GM19468 (cell line): ENCODE results near the gene SIGLEC9.

Experiments
- ATAC-seq: cut with Tn5 transposase; IDR thresholded peaks from one replicate; pipeline ENCODE4 v1.9.1; 2021; ENCODE audit warnings: mild to moderate bottlenecking, moderate library complexity, moderate number of reproducible peaks; ENCODE audit not compliant: unreplicated experiment; ENCODE audit errors: extremely low read depth

Gene SIGLEC9

DNA sequence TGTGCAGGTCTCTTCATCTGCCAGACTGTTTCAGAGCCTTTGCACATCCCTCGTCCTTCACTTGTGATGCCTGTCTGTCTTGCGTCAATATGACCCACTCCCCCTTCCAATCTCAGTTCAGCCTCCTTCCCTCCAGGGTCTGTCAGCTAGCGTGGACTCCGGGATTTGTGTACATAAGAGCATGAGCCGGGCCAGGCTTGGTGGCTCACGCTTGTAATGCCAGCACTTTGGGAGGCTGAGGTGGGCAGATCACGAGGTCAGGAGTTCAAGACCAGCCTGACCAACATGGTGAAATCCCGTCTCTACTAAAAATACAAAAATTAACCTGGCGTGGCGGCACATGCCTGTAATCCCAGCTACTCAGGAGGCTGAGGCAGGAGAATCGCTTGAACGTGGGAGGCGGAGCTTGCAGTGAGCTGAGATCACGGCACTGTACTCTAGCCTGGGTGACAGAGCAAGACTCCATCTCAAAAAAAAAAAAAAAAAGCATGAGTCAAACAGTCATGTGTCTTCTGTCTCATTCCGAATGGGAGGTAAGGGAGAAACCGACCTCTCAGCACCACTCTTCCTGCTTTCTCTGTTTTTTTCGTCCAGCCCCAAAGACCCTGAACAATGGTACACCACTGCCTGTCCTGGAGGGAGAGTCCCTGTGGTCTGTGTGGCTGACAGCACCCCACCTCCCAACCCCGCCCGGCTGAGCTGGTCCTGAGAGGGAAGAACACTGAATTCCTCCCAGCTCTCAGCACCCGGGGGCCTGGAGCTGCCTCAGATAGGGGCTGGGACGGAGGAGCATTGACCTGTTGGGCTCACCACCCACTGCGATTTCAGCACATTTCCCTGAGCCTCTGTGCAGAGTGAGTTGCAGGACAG, 2.4 kb upstream of the SIGLEC9 start:
- no peak for ATAC-seq

DNA sequence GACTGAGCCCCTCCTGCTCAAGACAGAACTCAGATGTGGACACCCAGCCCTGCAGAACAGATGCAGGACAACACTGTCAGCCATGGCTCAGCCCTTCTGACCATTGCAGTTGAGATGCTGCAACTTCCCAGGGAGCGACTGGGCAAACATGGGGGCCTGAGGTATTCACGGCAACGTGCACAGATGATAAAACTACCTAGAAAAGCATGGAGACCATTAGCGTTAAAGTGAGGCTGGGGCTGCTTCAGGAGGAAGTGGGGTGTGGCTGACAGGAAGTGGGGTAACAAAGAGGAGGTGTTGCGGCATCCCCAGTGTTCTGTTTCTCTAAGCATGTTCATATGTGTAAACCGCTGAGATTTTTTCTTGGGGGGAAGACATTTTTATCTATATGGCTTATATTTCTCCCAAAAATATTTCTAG, 1.3 kb upstream of the SIGLEC9 start:
- no peak for ATAC-seq

DNA sequence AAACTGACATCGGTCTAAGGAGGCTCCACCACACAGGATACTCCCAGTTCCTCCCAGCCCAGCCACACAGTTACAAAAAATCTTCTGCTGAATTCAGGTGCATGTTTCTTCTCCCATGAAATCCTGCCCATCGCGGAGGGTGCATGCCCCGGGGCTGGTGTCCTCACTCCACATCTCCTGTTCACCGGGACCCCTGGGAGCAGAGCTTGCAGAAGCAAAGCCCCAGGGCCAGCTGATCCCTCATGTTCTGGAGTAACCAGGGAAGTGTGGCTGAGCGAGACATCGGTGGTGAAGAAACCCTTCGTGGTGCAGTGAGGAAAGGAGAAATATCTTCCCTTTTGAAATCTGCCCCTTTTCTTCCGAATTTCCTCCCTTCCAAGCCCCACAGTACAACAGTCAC, 904 bp upstream of the SIGLEC9 start:
- no peak for ATAC-seq

DNA sequence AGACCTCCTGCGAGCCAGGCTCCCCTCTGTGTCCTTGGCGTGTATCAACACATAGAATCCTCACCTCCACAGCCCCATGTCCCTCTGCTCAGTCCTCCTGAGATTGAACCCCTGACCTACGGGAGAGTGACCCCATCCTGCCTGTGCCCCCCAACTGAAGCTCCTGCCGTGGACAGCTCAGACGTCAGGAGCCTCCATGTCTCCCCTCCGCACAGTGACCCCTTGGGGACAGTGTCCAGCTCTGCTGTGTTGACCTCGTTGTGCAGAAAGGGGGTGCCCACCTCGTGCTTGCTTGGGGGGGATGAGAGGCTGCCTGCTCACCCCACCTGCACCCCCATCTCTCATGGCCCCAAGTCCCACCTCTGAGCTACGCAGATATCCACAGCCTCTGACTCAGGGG, 490 bp upstream of the SIGLEC9 start:
- no peak for ATAC-seq

DNA sequence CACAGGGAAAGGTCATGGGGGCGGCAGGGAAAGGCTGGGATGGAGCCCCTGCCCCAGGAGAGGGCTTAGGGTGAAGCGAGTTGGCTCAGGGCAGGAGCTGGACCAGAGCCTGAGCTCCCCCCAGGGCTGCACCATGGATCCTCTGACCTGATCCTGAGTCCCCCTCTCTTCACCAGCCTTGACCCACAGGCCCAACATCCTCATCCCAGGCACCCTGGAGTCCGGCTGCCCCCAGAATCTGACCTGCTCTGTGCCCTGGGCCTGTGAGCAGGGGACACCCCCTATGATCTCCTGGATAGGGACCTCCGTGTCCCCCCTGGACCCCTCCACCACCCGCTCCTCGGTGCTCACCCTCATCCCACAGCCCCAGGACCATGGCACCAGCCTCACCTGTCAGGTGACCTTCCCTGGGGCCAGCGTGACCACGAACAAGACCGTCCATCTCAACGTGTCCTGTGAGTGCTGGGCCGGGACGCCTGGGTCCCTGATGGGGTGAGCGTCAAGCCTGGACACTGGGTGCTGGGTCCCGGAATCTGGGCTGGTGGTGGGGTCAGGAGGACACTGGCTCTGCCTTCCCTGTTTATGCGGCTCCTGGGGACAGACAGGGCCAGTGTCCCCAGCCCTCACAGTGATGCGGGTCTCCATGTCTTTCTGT, 842 bp downstream of the SIGLEC9 start:
- ATAC-seq = no peak

DNA sequence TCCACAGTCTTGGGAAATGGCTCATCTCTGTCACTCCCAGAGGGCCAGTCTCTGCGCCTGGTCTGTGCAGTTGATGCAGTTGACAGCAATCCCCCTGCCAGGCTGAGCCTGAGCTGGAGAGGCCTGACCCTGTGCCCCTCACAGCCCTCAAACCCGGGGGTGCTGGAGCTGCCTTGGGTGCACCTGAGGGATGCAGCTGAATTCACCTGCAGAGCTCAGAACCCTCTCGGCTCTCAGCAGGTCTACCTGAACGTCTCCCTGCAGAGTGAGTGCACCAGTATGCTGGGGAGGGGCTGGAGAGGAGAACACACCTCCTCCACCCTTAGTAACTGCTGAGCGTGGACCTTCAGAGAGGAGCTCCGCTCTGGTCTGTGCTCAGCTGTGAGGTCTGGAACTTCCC, 2.3 kb downstream of the SIGLEC9 start:
- no peak for ATAC-seq

DNA sequence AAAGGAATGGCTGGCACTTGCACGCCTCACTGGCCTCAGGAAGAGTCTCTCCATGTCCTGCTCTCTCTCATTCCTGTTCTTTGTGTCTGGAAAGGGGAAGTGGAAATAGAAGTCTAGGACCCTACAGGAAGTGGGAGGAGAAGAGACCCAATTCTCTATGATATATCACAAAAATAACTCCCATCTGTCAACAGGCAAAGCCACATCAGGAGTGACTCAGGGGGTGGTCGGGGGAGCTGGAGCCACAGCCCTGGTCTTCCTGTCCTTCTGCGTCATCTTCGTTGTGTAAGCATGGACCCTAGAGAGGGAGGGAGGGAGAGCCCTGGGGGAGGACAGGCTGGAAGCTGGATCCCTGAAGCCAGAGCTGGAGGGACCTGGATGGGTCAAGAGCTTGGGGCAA, 3.0 kb downstream of the SIGLEC9 start:
- no peak for ATAC-seq

DNA sequence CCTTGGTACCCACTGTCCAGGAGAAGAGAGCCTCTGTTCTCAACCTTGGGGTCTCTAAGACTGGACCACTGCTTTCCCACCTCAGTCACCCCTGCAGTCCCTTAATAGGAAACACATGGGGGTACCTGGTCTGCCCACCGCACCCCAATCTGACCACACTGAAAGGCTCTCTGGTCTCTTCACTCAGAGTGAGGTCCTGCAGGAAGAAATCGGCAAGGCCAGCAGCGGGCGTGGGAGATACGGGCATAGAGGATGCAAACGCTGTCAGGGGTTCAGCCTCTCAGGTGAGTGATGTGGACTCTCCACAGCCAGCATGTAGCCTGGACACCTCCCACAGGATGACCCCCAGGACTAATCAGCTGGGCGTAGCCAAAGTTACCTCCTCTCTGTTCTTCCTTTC, 3.5 kb downstream of the SIGLEC9 start:
- ATAC-seq = no peak

DNA sequence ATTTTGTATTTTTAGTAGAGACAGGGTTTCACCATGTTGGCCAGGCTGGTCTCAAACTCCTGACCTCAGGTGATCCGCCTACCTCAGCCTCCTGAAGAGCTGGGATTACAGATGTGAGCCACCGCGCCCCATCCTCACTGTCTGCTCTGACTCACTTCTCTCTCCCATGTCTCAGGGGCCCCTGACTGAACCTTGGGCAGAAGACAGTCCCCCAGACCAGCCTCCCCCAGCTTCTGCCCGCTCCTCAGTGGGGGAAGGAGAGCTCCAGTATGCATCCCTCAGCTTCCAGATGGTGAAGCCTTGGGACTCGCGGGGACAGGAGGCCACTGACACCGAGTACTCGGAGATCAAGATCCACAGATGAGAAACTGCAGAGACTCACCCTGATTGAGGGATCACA, 5.0 kb downstream of the SIGLEC9 start:
- no peak for ATAC-seq

DNA sequence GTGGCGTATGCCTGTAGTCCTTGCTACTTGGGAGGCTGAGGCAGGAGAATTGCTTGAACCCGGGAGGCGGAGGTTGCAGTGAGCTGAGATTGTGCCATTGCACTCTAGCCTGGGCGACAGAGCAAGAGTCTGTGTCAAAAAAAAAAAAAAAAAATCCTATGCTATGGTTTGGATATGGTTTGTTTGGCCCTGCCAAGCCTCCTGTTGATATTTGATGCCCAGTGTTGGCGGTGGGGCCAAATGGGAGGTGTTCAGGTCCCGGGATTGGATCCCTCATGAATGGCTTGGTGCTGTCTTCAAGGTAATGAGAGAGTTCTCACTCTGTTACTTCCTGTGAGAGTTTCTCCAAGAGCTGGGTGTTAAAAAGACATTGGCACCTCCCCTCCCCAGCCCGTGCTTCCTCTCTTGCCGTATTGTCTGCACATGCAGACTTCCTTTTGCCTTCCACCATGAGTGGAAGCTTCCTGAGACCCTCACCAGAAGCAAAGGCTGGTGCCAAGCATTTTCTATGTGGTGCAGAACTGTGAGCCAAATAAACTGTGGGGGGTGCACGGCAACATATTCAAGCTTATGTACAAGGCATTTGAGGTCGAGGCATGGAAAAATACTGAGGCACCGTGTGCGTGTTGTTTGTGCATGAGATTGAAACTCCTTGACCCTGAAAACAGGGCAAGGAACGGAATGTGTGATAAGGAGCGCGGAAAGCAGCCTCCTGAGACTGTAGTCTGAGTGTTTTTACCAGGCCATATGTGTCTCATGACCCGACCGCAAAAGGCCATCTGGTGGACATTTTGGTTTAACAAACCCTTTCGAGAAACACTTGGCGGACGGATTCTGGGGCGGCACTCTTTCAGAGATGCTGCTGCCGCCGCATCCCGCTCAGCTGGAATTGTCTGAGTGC, 7.3 kb downstream of the SIGLEC9 start:
- ATAC-seq = no peak

DNA sequence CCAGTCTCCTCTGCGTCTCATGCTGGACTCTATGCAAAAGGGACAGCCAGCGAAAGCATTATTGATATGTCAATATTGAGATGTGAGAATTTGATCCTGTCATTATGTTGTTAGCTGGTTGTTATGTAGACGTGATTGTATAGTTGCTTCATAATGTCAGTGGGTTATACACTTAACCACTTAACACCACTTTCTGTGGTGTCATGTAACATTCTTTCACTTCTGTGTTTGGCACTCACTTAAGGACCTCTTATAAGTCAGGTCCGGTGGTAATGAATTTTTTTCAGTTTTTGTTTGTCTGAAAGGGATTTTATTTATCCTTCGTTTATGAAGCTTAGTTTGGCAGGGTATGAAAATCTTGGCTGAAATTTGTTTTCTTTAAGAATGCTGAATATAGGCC, 10.3 kb downstream of the SIGLEC9 start:
- no peak for ATAC-seq

DNA sequence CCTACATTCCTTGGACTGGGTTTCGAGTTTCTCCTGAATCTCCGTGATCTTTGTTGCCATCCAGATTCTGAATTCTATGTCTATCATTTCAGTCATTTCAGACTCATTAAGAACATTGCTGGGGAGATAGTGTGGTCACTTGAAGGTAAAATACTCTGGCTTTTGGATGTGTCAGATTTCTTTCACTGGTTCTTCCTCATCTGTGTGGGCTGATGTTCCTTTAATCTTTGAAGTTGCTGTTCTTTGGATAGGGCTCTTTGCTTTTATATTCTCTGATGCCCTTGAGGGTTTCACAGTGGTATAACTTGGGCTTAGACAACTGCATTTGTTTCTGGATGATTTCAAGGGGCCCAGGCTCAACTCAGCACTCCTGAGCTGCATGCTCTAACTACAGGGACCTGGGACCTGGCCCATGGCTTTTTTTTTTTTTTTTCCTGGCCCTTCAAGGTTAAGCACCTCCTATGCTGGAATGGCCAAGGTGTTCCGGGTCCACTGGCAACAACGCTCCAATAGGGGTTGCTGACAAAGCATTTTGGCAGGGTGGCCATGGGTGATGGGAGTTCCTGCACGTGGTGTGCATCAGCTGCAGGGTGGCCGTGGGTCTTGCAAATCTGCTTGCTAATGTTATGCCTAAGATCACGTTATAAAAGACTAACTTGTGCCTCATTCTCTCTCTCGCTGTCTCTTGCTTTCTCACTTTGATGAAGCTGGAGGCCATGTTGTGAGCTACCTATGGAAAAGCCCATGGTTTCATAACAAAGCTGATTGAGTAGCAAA, 11.5 kb downstream of the SIGLEC9 start:
- no peak for ATAC-seq

DNA sequence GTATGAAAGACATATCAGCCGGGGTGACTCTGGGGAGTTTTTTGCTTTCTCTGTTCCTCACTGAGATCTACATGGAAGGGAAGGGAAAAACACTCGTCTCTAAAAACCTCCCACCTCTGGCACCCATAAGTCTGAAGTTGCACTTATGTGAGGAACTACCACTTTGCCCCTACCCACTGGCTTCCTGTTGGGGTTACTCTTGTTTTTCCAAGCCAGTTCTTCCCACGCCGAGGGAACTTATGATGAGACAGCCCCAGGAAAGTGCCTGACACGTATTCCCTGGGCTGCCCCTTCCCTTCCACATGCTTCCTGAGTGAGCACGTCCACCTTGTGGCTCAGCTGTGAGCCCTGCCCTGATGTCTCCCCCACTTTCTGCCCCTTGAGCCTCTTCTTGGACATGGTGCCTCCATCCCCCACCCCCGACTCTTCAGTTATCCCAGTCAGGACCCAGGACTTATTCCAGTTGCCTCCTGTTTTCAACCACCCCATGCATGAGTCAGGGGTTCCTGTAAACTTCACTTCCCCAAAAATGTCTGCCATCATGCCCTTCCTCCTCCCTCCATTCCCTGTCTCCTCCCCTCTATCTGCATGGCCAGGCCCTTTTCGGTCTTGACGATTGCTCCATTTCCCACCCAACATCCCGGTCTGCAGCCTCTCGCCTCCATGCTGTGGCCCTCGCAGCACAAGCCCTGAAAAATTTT, 12.3 kb downstream of the SIGLEC9 start:
- ATAC-seq = no peak

DNA sequence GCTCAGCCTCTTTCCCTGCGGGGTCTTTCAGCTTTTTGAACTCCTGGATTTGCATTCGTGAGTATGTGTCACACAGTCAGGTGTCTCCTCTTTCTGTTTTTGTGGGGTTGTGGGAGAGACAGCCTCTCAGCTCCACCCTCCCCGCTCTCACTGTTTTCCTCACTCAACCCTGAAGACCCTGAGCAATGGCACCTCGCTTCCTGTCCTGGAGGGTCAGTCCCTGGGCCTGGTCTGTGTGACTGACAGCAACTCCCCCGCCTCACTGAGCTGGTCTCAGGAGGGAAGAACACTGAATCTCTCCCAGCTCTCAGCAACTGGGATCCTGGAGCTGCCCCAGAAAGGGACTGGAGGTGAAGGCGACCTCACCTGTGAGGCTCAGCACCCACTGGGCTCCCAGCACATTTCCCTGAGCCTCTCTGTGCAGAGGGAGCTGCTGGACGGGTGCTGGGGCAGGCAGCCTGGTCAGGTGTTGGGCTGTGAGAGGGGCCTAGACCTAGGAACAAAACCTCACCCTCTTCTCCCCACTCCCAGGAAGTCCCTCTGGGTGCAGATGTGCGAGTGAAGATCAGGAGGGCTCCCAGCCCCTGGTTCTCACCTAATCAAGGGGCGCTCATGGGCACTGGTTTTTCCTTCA, 13.2 kb downstream of the SIGLEC9 start:
- ATAC-seq = no peak

DNA sequence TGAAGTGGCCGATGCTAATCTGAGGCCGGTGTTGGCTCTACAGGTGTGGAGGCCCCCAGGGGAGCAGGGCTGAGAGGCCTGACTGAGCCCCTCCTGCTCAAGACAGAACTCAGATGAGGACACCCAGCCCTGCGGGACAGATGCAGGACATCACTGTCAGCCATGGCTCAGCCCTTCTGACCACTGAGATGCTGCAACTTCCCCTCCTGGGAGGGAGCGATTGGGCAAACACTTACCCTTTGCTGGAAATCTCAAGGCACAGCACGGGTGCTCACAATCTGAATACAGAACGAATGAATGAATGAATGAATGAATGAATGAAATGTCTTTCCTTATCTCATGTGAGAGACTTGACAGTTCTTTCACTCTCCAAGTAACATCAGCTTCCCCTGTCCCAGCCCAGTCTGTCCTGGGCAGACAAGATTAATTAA, 13.9 kb downstream of the SIGLEC9 start:
- no peak for ATAC-seq

DNA sequence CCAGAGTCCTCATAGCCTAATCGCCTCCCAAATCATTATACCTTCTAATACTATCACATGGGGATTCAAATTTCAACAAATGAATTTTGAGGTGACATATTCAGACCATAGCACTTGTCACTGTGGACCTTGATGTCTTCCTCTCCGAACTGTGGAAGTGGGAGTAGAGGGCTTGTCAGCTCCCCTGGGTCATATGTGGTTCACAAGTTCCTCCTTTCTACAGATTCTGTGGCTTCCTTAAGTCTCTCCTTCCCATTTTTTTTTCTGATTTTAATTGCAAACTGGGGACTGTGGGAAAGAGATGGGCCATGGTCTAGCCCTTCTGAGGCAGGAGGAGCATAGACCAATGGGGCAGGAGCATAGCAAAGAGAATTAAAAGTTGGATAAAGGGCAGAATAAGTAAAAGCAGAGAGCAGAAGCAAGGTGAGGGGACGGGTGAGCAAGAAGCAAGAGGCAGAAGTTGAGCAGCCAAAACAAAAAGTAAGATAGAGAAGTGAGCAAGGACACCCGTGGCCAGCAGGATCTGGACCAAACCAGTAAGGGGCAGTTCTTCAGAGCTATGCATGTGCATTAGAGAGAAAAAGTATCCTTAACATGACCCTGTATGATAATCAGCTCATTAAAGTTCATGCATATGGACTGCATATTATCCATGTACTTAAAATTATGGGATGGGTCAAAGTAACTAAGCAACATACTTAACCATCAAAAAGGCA, 14.8 kb downstream of the SIGLEC9 start:
- no peak for ATAC-seq

DNA sequence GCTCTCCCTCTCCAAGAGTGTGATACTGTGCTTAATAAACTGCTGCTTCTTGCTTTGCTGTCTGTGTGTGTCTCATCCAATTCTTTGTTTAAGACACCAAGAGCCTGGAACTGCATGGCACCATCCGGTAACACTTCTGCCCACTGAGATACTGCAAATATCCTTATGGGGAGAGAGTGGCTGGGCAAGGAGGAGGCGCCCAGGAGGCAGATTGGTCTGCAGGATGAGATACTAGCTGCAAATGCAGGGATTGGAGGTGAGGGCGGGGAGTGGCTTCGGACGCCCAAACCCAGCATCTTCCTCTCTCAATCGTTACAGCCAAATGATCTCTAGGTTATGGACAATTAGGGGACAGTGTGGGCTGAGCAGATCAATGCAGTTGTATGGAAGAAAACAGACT, 15.7 kb downstream of the SIGLEC9 start:
- no peak for ATAC-seq

DNA sequence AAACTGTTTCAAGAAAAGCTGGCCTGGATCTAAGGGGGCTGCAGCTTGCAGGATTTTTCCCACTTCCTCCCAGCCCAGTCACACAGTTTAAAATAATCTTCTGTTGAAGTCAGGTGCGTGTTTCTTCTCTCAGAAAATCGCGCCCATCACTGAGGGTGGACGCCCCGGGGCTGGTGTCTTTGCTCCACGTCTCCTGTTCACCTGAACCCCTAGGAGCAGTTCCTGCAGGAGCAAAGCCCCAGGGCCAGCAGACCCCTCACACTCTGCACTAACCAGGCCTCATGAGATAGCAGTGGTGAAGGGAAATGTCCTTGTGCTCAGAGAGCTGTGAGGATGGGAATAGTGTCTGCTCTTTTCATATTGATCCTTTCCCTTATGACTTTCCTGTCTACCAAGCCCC, 16.5 kb downstream of the SIGLEC9 start:
- ATAC-seq = no peak
